Endothelial cell of umbilical vein (primary cell): ENCODE data around the gene IPO13. TPM values are rescaled to one million over a fixed set of nuclear protein-coding genes. Genes with fewer than 3 reads are reported as not detected.

Source experiments
- BruUV-seq: library from RNA; stranded (reverse); fragments of 400-500 nt; replicated peaks from 2 replicates; lab custom pipeline; 2021; lab: Mats Ljungman, UMichigan
- CTCF ChIA-PET: fragments of 300-600, 350-600 bp; sonication (Branson Sonifier 250); formaldehyde crosslinking; loops from one replicate; lab custom pipeline; 2021; ENCODE audit warnings: antibody characterized with exemption, inconsistent platforms; lab: Charles Lee
- POLR2A ChIA-PET: fragments of 300-600, 350-600 bp; sonication (Branson Sonifier 250); formaldehyde crosslinking; loops from one replicate; lab custom pipeline; 2021; ENCODE audit warnings: antibody characterized with exemption, inconsistent platforms; lab: Charles Lee
- DNase-seq: peaks from one replicate; pipeline ENCODE4 v3.0.0-alpha.2; 2011; ENCODE audit warnings: low read depth, low spot score
- FAIRE-seq: peaks from 2 replicates; lab custom pipeline; 2011; peaks lifted over from hg19 to GRCh38; lab: Jason Lieb, UNC
- H2AFZ ChIP-seq: 2 replicates; pipeline ENCODE4 v1.6.0; 2012; ENCODE audit warnings: low read depth, low read length, control low read depth, inconsistent platforms
- H3K27ac ChIP-seq: 2 replicates; pipeline ENCODE4 v1.5.1; 2011; ENCODE audit warnings: low read depth, mild to moderate bottlenecking, control low read depth, low read length, moderate library complexity; ENCODE audit not compliant: insufficient read depth
- H3K27me3 ChIP-seq, 2 experiments: 2 replicates each; pipeline versions ENCODE4 v1.6.0 to v1.6.1; 2011; ENCODE audit warnings: low read length in 2 of 2, mixed read lengths in 1 of 2; ENCODE audit not compliant: control insufficient read depth in 2 of 2, insufficient read depth in 2 of 2
- H3K36me3 ChIP-seq, 2 experiments: 2 replicates in 1 of 2; 3 replicates in 1 of 2; pipeline ENCODE4 v1.5.1; 2011; ENCODE audit warnings: low read length in 2 of 2, mild to moderate bottlenecking in 1 of 2, moderate library complexity in 1 of 2; ENCODE audit not compliant: control insufficient read depth in 2 of 2, insufficient read depth in 2 of 2; ENCODE audit errors: extremely low read depth in 1 of 2
- H3K4me1 ChIP-seq: 3 replicates; pipeline ENCODE4 v1.5.1; 2011; ENCODE audit warnings: mild to moderate bottlenecking, low read length; ENCODE audit not compliant: control insufficient read depth, insufficient read depth; ENCODE audit errors: extremely low read depth
- H3K4me2 ChIP-seq: 2 replicates; pipeline ENCODE4 v1.6.1; 2011; ENCODE audit warnings: low read length, control low read depth, mixed read lengths; ENCODE audit not compliant: insufficient read depth
- H3K4me3 ChIP-seq, 3 experiments: fragments of 200-600 bp in 1 of 3; sonication (generic), shearing (Covaris generic) in 1 of 3; replicated peaks in 1 of 3; 2 replicates each; pipeline ENCODE4 v1.5.1; 2011 to 2016; ENCODE audit warnings: control low read depth in 3 of 3, low read length in 3 of 3, mild to moderate bottlenecking in 2 of 3, inconsistent platforms in 1 of 3, low read depth in 1 of 3, moderate library complexity in 1 of 3; ENCODE audit not compliant: insufficient read depth in 1 of 3
- H3K79me2 ChIP-seq: 2 replicates; pipeline ENCODE4 v1.6.0; 2012; ENCODE audit warnings: low read length, inconsistent platforms; ENCODE audit not compliant: control insufficient read depth, insufficient read depth
- H3K9ac ChIP-seq: replicated peaks from 2 replicates; pipeline ENCODE3; 2011; ENCODE audit warnings: low read length, control low read depth; ENCODE audit not compliant: insufficient read depth; ENCODE audit errors: extremely low read depth
- H3K9me1 ChIP-seq: replicated peaks from 3 replicates; pipeline ENCODE4 v1.6.0; 2011; ENCODE audit warnings: mild to moderate bottlenecking, low read length; ENCODE audit not compliant: control insufficient read depth, insufficient read depth; ENCODE audit errors: extremely low read depth
- H3K9me3 ChIP-seq: replicated peaks from 2 replicates; pipeline ENCODE4 v1.5.1; 2012; ENCODE audit warnings: low read length, inconsistent platforms; ENCODE audit not compliant: control insufficient read depth, insufficient read depth
- H4K20me1 ChIP-seq: replicated peaks from 2 replicates; pipeline ENCODE3; 2011; ENCODE audit warnings: mild to moderate bottlenecking, low read length; ENCODE audit not compliant: control insufficient read depth, insufficient read depth; ENCODE audit errors: extremely low read depth
- CTCF ChIP-seq, 2 donors: IDR thresholded peaks; 1 replicate in 1 of 2; 2 replicates in 1 of 2; pipeline ENCODE4 v1.5.1; 2011; ENCODE audit warnings: low read length in 2 of 2, mild to moderate bottlenecking in 2 of 2, moderate library complexity in 2 of 2, control low read depth in 1 of 2, inconsistent platforms in 1 of 2, low read depth in 1 of 2; ENCODE audit not compliant: insufficient read depth in 1 of 2; ENCODE audit errors: extremely low read depth in 1 of 2
- EZH2 ChIP-seq: IDR thresholded peaks from 2 replicates; pipeline ENCODE4 v1.6.1; 2012; ENCODE audit warnings: borderline replicate concordance, low read depth, mild to moderate bottlenecking, moderate library complexity, low read length, inconsistent platforms; ENCODE audit not compliant: severe bottlenecking
- FOS ChIP-seq: IDR thresholded peaks from 2 replicates; pipeline ENCODE4 v1.6.1; 2011; ENCODE audit warnings: mild to moderate bottlenecking, low read length, moderate library complexity, borderline replicate concordance; ENCODE audit not compliant: insufficient read depth
- GATA2 ChIP-seq: IDR thresholded peaks from 2 replicates; pipeline ENCODE4 v1.7.0; 2011; ENCODE audit warnings: low read depth, mild to moderate bottlenecking, moderate library complexity, mixed read lengths, low read length; ENCODE audit not compliant: insufficient read length, insufficient read depth
- JUN ChIP-seq: IDR thresholded peaks from 2 replicates; pipeline ENCODE4 v1.6.1; 2011; ENCODE audit warnings: borderline replicate concordance, low read depth; ENCODE audit not compliant: insufficient read length, insufficient read depth
- MAX ChIP-seq: IDR thresholded peaks from 2 replicates; pipeline ENCODE4 v1.6.1; 2011; ENCODE audit not compliant: insufficient read depth, insufficient read length
- MYC ChIP-seq: IDR thresholded peaks from one replicate; pipeline ENCODE4 v1.6.1; 2011; ENCODE audit warnings: mild to moderate bottlenecking, low read depth, low read length
- POLR2A ChIP-seq: IDR thresholded peaks from 2 replicates; pipeline ENCODE4 v1.6.1; 2012; ENCODE audit warnings: low read depth, mild to moderate bottlenecking, control low read depth, low read length
- POLR2AphosphoS5 ChIP-seq: IDR thresholded peaks from 2 replicates; pipeline ENCODE4 v1.6.1; 2012; ENCODE audit warnings: low read depth, mild to moderate bottlenecking, control low read depth, low read length, moderate library complexity; ENCODE audit not compliant: insufficient read depth
- dilution Hi-C: fragments of 300-500 bp; cut with MboI; formaldehyde crosslinking; loops from one replicate; pipeline ENCODE4 v1.15.0; 2019; ENCODE audit warnings: low sequenced_read_pairs; ENCODE audit not compliant: extremely low pct_ligation_motif_present
- intact Hi-C: fragments of 100-400 bp; cut with micrococcal nuclease; formaldehyde crosslinking; loops from one replicate; pipeline ENCODE4 v1.10.0; 2022
- polyA plus RNA-seq, 4 experiments: library from polyadenylated mRNA; depleted of rRNA in 3 of 4; stranded (reverse) in 3 of 4; unstranded in 1 of 4; fragments of >200 nt; gene quantifications; 2 replicates each; pipeline versions ENCODE4 v1.2.1 to v1.2.3, GENCODE V29; 2011 to 2012; ENCODE audit warnings: missing spikeins in 1 of 4
- total RNA-seq: library from RNA; stranded (reverse); gene quantifications from 2 replicates; pipeline ENCODE4 v1.2.3, GENCODE V29; 2021

The IPO13 gene
- total and polyA plus RNA-seq, 2 donors (not counting 3 experiments of a cell fraction or from before 2014, with no cell fraction given) = 28.9 to 29.3 TPM

- intact Hi-C loops (no loop called here), dilution Hi-C loops (no loop called here)
- H3K4me3 ChIP-seq = no peak overlapping the region
- POLR2A ChIA-PET = no interaction called here
- FAIRE-seq (no peak), DNase-seq (no peak)
- no peaks in the 10 kb centered on the region for H3K9me3 ChIP-seq
- no peak overlapping the region for H3K9ac ChIP-seq
- CTCF ChIA-PET = interaction anchor here (0.7 to 1.5 kb wide), 2 partner anchors 58 to 77 kb away, joined by 3 to 5 read pairs; no protein-coding TSS in a partner anchor
- H2AFZ ChIP-seq = no peak overlapping the region
- no peak overlapping the region for H3K27ac ChIP-seq
- H3K4me2 ChIP-seq = no peak overlapping the region
- H3K9me1 ChIP-seq = no peaks in the 10 kb centered on the region
- no peak for TF ChIP-seq POLR2AphosphoS5
- TF ChIP-seq GATA2 = no peak
- no peak for TF ChIP-seq FOS
- TF ChIP-seq POLR2A = no peak
- TF ChIP-seq EZH2 = no peak
- TF ChIP-seq JUN = no peak
- no peak for TF ChIP-seq MAX
- TF ChIP-seq CTCF (IDR thresholded peaks at IDR 0.05; ENCODE audit: extremely low read depth in 1 of 2, insufficient read depth in 1 of 2, low read depth in 1 of 2, low read length in 2 of 2) = no peak
- TF ChIP-seq MYC = no peak
- no peaks in the 10 kb centered on the region for H3K27me3 ChIP-seq
- H3K4me1 ChIP-seq = peaks cover 21% of the 10 kb centered on the region
- H4K20me1 ChIP-seq = no peaks in the 10 kb centered on the region
- BruUV-seq = no TSS peak
- H3K36me3 ChIP-seq = peaks cover 0 to 9% of the 10 kb centered on the region in 2 experiments
- peaks cover 20% of the 10 kb centered on the region for H3K79me2 ChIP-seq
Observed at GRCh38 chr1:43971336-43971980, 24.7 kb downstream of the IPO13 start.
